GM23248 (cell line): Measurements from ENCODE around the gene FAM174C.

Source experiments
- EZH2 ChIP-seq: fragments of 200-600 bp; sonication (generic); IDR thresholded peaks from 2 replicates; pipeline ENCODE4 v1.6.1; 2018; ENCODE audit warnings: antibody characterized with exemption, mild to moderate bottlenecking; ENCODE audit not compliant: insufficient read depth, poor library complexity, severe bottlenecking
- EZH2phosphoT487 ChIP-seq: fragments of 200-600 bp; sonication (generic); IDR thresholded peaks from 2 replicates; pipeline ENCODE4 v1.6.1; 2018; ENCODE audit warnings: antibody characterized with exemption, moderate library complexity, mild to moderate bottlenecking, low read depth; ENCODE audit not compliant: insufficient read depth

GRCh38 chr19:1284293-1284978, 9.1 kb downstream of the FAM174C start:
- TF ChIP-seq EZH2 (no peak), EZH2phosphoT487 (no peak)
